Stimulated activated naive CD8-positive, alpha-beta T cell treated with anti-CD3 and anti-CD28 coated beads, Interleukin-15, Interleukin-2, amounts not matched to agents 100 U/mL and 50 U/mL, for 24 hours (primary cell): Measurements from ENCODE around the gene RPRD1B.
"Not testable (repeated sequence)": the region's sequence is repeated elsewhere in the genome, so short reads cannot be mapped to it uniquely, and the experiment has no call there.

Experiments used
- ATAC-seq: fragments of 150-1000 bp; cut with Tn5 transposase; one replicate; pipeline ENCODE4 v1.10.0; 2021
- DNase-seq: peaks from one replicate; pipeline ENCODE4 v3.0.0; 2021

The RPRD1B gene

GRCh38 chr20:38106461-38106860 is 72.9 kb downstream of the RPRD1B start:
- DNase-seq (no peak), ATAC-seq (no peak)

DNA sequence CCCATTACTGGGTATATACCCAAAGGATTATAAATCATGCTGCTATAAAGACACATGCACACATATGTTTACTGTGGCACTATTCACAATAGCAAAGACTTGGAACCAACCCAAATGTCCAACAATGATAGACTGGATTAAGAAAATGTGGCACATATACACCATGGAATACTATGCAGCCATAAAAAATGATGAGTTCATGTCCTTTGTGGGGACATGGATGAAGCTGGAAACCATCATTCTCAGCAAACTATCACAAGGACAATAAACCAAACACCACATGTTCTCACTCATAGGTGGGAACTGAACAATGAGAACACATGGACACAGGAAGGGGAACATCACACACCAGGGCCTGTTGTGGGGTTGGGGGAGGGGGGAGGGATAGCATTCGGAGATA is 73.8 kb downstream of the RPRD1B start:
- not testable (repeated sequence) for ATAC-seq, DNase-seq

DNA sequence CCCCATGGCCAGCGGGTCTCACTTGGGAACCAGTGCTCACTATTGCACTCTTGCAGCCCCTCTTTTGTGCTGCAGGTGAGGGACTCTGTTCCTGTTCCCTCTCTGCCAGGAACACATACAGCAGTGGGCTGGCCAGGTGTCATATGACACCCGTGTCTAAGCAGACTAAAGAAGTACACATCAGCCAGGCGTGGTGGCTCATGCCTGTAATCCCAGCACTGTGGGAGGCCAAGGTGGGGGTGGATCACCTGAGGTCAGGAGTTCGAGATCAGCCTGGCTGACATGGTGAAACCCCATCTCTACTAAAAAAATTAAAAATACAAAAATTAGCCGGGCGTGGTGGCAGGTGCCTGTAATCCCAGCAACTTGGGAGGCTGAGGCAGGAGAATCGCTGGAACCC is 74.4 kb downstream of the RPRD1B start:
- not testable (repeated sequence) for ATAC-seq, DNase-seq

DNA sequence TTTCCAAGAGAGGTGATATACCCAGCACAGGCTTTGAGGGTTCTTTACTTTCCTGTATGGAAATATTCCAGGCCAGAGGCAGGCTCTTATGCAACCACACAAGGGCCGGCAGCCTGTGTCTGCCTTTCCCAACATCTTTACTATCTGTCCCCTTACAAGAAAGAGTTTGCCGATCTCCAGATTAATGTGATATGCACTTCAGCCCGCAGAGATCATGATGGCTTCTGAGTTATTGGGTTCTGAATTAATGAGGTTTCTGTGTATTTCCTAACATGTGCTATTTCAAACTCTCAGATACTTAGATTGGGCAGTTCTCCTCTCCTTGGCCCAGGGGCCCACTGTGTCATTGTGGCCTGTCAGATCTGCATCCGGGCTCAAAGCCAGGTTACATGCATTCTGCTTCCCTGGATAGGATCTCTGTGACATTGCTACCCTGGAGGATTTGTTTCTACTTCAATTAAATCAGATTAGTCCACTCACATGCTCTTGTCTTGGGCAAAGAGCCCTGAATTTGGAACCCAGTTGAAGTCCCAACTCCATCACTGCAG is 75.0 kb downstream of the RPRD1B start:
- DNase-seq, result no peak
- ATAC-seq, result no peak

DNA sequence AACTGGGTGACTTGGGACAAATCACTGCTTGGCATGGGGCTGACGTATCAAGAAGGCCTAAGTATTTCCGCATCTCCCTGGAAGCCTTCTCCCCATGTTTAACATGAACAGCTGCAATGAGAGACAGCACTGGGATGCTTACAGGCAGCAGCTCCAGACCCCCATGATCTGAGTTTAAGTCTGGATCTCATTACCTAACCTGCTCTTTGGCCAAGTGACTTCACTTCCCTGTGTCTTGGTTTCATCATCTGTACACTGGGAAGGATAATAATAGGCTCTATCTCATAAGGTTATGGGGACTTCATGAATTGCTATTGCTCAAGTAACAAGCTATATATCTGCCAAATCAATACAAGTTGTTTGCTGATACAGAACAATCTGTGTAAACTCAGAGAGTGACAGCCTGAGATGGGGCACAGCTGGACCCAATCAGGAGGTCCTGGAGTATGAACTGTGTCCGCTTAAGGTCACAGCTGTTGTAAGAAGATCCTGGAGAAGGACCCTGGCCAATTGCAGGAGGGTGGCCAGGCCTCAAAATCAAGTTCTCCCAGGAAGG is 75.5 kb downstream of the RPRD1B start:
- DNase-seq, result no peak

GRCh38 chr20:38109591-38110524 is 76.3 kb downstream of the RPRD1B start:
- DNase-seq (no peak), ATAC-seq (no peak)

More for the DNA sequence above, 75.5 kb downstream of the RPRD1B start:
- ATAC-seq, result no peak

DNA sequence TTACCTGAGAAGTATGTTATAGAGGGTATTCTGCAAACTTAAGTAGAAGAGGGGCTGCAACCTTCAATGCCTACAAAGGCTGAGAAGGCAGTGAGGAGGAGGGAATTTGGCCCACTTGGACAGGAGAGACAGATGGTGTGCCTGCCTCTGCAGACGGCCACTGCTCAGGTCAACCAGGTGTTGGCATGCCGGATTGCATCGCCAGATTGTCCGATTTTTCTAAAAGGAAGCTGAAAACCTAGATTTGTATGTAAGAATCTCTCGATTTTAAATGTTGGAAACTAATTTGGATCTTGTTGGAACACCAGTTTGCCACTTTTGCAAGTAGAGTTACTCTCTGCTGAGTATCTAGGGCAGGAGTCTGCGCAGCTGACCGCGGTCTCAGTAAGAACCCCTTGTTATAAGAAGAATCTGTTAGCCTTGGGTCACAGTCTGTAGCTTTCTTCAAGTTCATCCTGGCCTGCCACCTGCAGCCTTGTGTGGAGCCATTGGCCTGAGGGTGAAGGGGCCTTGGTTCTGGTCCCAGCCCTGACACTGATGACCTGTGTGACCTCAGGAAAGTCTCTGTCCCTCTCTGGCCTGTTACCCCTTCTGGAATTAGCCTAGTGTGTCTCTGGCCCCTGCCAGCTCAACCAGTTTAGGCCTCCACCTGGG is 77.1 kb downstream of the RPRD1B start:
- no peak for ATAC-seq
- no peak for DNase-seq

DNA sequence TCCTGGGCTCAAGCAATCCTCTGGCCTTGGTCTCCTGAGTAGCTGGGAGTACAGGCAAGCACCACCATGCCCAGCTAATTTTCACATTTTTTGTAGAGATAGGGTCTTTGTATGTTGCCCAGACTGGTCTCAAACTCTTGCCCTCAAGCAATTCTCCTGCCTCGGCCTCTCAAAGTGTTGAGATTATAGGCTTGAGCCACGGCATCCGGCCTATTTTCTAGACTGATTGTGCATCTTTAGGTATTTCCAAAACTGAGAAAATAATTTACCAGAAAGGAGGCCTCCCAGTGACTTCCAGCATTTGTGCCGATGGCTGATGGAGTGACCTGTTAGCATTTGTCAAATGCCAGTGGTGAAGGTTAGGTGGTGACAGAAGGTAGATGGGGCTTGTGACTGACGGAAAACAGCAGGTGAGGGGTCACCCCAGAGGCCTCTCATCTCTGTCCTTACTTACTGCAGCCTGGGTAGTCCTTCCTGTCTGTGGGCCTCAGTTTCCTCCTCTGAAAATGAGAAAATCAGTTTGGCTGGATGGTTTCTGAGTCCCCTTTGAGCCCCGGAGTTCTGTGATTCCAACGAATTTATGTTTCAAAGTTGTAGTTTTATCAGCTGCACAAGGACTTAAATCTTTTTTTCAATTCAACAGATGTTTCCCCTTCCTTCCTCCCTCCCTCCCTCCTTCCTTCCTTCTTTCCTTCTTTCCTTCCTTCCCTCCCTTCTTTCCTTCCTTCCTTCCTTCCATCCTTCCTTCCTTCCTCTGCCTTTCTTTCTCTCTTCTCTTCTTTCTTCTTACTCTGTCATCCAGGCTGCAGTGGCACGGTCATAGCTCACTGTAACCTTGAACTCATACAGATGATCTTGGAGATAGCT is 78.1 kb downstream of the RPRD1B start:
- ATAC-seq (no peak), DNase-seq (no peak)

DNA sequence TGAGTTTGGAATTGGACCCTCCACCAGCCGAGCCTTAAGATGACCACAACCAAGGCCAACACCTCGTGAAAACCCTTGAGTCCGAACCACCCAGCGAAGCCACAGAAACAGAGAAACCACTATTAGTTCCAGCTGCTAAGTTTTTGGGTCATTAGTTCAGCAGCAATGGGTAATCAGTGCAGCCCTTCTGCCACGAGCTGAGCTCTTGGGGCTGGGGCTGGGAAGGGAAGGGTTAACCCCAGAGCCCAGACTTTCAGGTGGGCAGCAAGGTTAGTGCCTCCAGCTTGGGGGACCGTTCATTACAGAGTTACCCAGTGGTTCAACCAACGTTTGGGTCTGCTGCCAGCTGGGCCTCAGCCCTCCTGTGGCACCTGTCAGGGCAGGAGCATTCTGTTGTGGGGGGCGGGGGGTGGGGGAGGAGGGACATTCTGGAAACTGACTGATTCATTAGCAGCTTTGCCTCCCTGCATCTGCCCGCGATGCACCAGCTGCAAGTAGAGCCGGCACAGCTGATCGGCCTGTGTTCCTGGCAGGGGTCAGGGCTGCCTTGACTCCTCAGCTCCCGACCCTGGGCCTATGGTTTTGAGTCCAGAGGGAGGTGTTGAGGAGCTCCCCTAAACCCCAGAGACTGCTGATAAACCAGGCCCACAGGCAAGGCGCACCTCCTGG is 78.8 kb downstream of the RPRD1B start:
- no peak for DNase-seq
- no peak for ATAC-seq

- ATAC-seq (peak; percentile 43), DNase-seq (no peak)
Observed at GRCh38 chr20:38112930-38113294, 79.4 kb downstream of the RPRD1B start.

- DNase-seq, result peak; percentile 23
- peak; percentile 55 for ATAC-seq
Observed at GRCh38 chr20:38113401-38114325, 80.1 kb downstream of the RPRD1B start.

DNA sequence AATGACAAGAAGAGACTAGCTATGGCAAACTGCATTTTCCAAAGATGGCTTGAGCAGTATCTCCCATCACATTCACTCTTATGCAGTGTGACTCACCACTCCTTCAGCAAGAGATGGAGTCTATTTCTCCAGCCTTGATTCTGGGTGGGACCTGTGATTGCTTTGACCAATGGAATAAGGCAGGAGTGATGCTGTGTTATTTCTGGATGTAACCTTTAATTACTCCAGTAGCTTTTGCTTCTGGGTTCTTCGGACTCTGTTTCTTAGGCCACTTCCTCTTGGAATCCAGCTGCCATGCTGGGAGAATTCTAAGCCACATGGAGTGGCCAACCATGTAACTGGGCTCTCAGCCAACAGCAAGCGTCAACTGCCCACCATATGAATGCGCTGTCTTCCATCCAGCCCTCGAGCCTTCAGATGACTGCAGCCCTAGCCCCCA is 80.8 kb downstream of the RPRD1B start:
- DNase-seq (no peak), ATAC-seq (no peak)

DNA sequence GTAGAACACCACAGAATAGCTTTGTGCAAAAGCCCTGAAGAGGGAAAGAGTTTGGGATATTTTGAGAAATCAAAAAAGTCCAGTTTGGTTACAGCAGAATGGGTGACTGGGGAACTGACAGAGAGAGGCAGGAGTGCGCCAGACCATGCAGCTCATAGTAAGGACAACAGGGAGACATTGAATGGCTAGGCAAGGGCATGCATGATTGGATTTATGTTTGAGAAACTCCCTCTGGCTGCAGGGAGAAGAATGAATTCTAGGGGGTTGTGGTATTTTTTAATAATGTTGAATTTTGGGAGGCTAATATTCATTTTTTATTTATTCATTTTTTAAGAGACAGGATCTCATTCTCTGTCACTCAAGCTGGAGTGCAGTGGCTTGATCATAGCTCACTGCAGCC is 81.7 kb downstream of the RPRD1B start:
- DNase-seq, result no peak
- no peak for ATAC-seq

DNA sequence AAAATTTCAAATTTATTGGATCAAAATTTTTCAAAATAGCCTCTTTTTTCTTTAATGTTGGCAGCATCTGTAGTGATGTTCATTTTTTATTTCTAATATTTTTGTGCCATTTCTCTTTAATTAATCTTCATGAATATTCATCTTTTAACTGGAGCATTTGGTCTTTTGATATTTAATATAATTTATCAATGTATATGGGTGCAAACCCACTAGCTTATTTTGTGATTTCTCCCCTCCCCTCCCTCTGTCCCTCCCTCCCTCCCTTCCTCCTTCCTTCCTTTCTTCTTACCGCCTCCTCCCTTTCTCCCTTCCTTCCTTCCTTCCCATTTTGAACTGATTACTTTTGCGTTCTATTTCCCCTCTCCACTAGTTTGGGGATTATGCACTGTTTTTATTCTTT is 82.3 kb downstream of the RPRD1B start:
- DNase-seq (no peak), ATAC-seq (no peak)

GRCh38 chr20:38116409-38117165 is 83.0 kb downstream of the RPRD1B start:
- DNase-seq (no peak), ATAC-seq (no peak)

DNA sequence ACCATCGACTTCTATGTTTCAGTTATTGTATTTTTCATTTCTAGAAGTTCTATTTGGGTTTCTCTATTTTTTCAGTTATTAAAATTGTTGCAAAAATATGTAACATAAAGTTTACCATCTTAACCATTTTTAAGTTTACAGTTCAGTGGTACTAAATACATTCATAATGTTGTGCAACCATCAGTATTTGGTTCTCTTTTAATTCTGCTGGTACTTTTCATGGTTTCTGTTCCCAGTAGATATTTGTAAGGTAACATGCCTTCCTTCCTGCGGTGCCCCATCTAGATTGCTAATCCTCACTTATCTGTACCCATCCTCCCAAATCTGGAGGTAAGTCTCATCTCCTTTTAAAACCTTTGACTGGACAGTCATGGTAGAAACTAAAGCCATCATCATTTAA is 83.7 kb downstream of the RPRD1B start:
- DNase-seq (no peak), ATAC-seq (no peak)

DNA sequence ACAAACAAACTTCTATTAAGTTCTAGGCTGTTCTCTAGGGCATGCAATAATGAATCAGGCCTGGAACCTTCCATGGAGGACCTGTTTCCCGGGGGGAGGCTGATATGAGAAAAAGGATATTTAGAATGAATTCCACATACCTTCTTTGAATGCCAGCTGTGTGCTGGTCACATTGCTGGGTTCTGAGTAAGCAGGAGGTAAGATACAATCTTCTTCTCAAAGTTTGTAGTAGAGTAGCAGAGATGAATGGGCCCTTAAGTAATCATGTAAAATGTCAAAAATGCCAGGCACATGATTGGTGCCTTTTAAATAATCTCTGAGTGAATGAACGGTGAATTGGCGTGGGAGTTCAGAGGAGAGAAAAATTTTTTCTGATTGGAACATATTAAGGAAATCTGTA is 84.1 kb downstream of the RPRD1B start:
- no peak for DNase-seq

GRCh38 chr20:38119446-38119845 is 85.9 kb downstream of the RPRD1B start:
- ATAC-seq (no peak), DNase-seq (no peak)

More for the DNA sequence above, 84.1 kb downstream of the RPRD1B start:
- ATAC-seq, result no peak

GRCh38 chr20:38120625-38120988 is 87.1 kb downstream of the RPRD1B start:
- no peak for DNase-seq
- no peak for ATAC-seq
